Nephron progenitor cell (in vitro differentiated cells): Measurements from ENCODE around the gene RAP1GAP2.

ENCODE experiments used
- DNase-seq: peaks from one replicate; pipeline ENCODE4 v3.0.0; 2021
- H3K27ac Mint-ChIP-seq: 2 replicates; pipeline ENCODE4 v1.8.0; 2021; ENCODE audit warnings: mild to moderate bottlenecking, moderate library complexity, mixed read lengths
- H3K27me3 Mint-ChIP-seq: 2 replicates; pipeline ENCODE4 v1.8.0; 2021; ENCODE audit warnings: mild to moderate bottlenecking, low read depth, mixed read lengths; ENCODE audit not compliant: poor library complexity
- H3K36me3 Mint-ChIP-seq: 2 replicates; pipeline ENCODE4 v1.8.0; 2021; ENCODE audit warnings: low read depth, mixed read lengths
- H3K4me1 Mint-ChIP-seq: 2 replicates; pipeline ENCODE4 v1.8.0; 2021; ENCODE audit warnings: mixed read lengths
- H3K4me3 Mint-ChIP-seq: 2 replicates; pipeline ENCODE4 v1.8.0; 2021; ENCODE audit warnings: mild to moderate bottlenecking, moderate library complexity, mixed read lengths
- H3K9me3 Mint-ChIP-seq: 2 replicates; pipeline ENCODE4 v1.8.0; 2021; ENCODE audit warnings: mild to moderate bottlenecking, moderate library complexity, mixed read lengths
- TF ChIP-seq, protein P1 (sequence below): fragments of 200-600 bp; sonication (generic); IDR thresholded peaks from 2 replicates; pipeline ENCODE4 v1.5.0; 2021; ENCODE audit warnings: antibody characterized with exemption

RAP1GAP2 gene

DNA sequence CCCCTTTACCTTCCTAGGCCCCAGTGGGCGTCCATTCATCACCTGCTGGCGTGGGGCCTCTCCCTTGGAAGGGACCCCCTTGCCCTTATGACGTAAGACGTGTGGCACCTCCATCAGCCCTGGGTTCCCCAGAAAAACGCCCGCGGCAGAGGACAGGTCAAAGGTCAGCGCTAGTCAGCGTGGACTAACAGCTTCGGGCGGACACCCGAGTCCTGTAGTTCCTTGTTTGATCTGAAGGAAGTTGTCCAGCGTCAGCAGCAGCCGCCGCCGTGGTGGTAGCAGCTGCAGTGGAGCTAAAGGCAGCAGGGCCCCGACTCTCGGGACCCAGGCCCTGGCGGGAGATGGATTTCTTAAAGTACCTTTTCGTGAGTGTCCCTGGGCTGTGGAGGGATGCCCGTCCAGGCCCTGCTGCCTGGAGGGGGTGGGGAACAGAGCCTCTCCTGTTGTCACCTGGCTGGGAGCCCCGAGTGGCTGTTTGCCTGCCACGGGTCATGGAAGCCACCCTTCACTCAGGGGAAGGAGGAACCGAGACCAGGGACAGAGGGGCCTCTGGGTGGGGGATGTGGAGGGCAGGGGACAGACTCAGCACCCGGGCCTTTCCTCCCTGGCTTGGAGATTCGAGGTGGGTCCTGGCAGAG lies 143.6 kb downstream of the RAP1GAP2 start:
- peak overlapping the region; percentile 45 for H3K27ac Mint-ChIP-seq
- no peaks in the 10 kb centered on the region for H3K36me3 Mint-ChIP-seq
- DNase-seq, result no peak
- TF ChIP-seq, protein P1, sequence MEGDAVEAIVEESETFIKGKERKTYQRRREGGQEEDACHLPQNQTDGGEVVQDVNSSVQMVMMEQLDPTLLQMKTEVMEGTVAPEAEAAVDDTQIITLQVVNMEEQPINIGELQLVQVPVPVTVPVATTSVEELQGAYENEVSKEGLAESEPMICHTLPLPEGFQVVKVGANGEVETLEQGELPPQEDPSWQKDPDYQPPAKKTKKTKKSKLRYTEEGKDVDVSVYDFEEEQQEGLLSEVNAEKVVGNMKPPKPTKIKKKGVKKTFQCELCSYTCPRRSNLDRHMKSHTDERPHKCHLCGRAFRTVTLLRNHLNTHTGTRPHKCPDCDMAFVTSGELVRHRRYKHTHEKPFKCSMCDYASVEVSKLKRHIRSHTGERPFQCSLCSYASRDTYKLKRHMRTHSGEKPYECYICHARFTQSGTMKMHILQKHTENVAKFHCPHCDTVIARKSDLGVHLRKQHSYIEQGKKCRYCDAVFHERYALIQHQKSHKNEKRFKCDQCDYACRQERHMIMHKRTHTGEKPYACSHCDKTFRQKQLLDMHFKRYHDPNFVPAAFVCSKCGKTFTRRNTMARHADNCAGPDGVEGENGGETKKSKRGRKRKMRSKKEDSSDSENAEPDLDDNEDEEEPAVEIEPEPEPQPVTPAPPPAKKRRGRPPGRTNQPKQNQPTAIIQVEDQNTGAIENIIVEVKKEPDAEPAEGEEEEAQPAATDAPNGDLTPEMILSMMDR, result no peak
- peak overlapping the region; percentile 54 for H3K4me3 Mint-ChIP-seq
- H3K9me3 Mint-ChIP-seq, result no peaks in the 10 kb centered on the region
- H3K4me1 Mint-ChIP-seq, result peaks cover 24% of the 10 kb centered on the region
- H3K27me3 Mint-ChIP-seq, result peaks cover 13% of the 10 kb centered on the region

DNA sequence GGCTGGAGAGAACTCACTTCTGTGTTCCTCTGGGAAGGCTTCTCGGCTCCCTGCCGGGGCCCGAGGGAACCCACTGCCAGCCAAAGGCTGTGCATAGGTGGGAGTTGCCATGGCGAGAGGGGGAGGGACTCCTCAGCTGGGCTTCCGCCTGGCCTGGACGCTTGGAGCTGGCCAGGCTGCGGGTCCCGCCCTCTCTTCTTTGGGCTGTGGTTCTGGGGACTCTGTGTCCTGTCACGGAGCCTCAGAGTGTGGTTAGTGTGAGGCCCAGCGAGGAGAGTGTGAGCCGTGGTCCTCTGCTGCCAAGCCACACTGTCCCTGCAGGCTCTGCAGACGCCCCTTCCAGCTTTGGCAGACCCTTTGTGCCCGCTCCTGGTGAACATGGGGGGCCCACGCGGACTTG lies 144.1 kb downstream of the RAP1GAP2 start:
- no peaks in the 10 kb centered on the region for H3K9me3 Mint-ChIP-seq
- H3K27me3 Mint-ChIP-seq, result peaks cover 10% of the 10 kb centered on the region
- H3K4me3 Mint-ChIP-seq, result no peak overlapping the region
- peaks cover 24% of the 10 kb centered on the region for H3K4me1 Mint-ChIP-seq
- no peaks in the 10 kb centered on the region for H3K36me3 Mint-ChIP-seq
- DNase-seq, result peak; percentile 53
- TF ChIP-seq, protein P1, result no peak
- H3K27ac Mint-ChIP-seq, result no peak overlapping the region

DNA sequence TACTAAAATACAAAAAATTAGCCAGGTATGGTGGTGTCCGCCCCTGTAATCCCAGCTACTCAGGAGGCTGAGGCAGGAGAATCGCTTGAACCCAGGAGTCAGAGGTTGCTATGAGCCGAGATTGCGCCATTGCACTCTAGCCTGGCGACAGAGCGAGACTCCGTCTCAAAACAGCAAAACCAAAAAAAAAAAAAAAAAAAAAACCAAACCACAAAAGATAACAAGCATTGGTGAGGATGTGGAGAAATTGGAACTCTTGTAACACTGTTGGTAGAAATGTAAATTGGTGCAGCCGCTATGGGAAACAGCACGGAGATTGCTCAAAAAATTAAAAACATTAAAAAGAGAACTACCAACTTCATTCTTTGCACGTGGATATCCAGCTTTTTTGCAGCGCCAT lies 147.7 kb downstream of the RAP1GAP2 start:
- TF ChIP-seq, protein P1, result no peak

GRCh38 chr17:2945299-2945698 lies 149.1 kb downstream of the RAP1GAP2 start:
- Mint-ChIP-seq H3K27ac (no peak overlapping the region), H3K4me1 (peaks cover 7% of the 10 kb centered on the region), H3K27me3 (peaks cover 14% of the 10 kb centered on the region), H3K4me3 (no peak overlapping the region), H3K36me3 (no peaks in the 10 kb centered on the region), H3K9me3 (no peaks in the 10 kb centered on the region)
- TF ChIP-seq, protein P1, result no peak
- no peak for DNase-seq

More for the DNA sequence above, 147.7 kb downstream of the RAP1GAP2 start:
- no peaks in the 10 kb centered on the region for H3K9me3 Mint-ChIP-seq
- H3K27me3 Mint-ChIP-seq, result peaks cover 14% of the 10 kb centered on the region
- no peaks in the 10 kb centered on the region for H3K36me3 Mint-ChIP-seq
- no peak overlapping the region for H3K27ac Mint-ChIP-seq
- no peak for DNase-seq
- H3K4me1 Mint-ChIP-seq, result peaks cover 19% of the 10 kb centered on the region
- H3K4me3 Mint-ChIP-seq, result no peak overlapping the region

- H3K27ac Mint-ChIP-seq, result no peak overlapping the region
- TF ChIP-seq, protein P1, result no peak
- H3K36me3 Mint-ChIP-seq, result no peaks in the 10 kb centered on the region
- peaks cover 14% of the 10 kb centered on the region for H3K27me3 Mint-ChIP-seq
- no peak overlapping the region for H3K4me3 Mint-ChIP-seq
- no peak for DNase-seq
- no peaks in the 10 kb centered on the region for H3K9me3 Mint-ChIP-seq
- no peaks in the 10 kb centered on the region for H3K4me1 Mint-ChIP-seq
Measured at GRCh38 chr17:2946144-2946543, 149.9 kb downstream of the RAP1GAP2 start.

- peaks cover 17% of the 10 kb centered on the region for H3K27me3 Mint-ChIP-seq
- no peak overlapping the region for H3K4me3 Mint-ChIP-seq
- peak overlapping the region; percentile 30 for H3K27ac Mint-ChIP-seq
- no peaks in the 10 kb centered on the region for H3K9me3 Mint-ChIP-seq
- H3K36me3 Mint-ChIP-seq, result no peaks in the 10 kb centered on the region
- no peak for DNase-seq
- TF ChIP-seq, protein P1, result no peak
- peaks cover 7% of the 10 kb centered on the region for H3K4me1 Mint-ChIP-seq
Measured at GRCh38 chr17:2947588-2947950, 151.3 kb downstream of the RAP1GAP2 start.
